HCT116 (cell line): ENCODE results near the gene KIFC1. TPM values are rescaled to one million over a fixed set of nuclear protein-coding genes. Genes with fewer than 3 reads are reported as not detected.
A peak's percentile ranks its signal among the peaks of the same experiment; 100 is the strongest.

Source experiments
- ATAC-seq: fragments of 200-7000 bp; cut with Tn5 transposase; 2 replicates; pipeline ENCODE4 v1.9.1; 2020; ENCODE audit warnings: mild to moderate bottlenecking, moderate library complexity
- BruUV-seq: library from RNA; stranded (reverse); fragments of 400-500 nt; replicated peaks from 2 replicates; lab custom pipeline; 2021; lab: Mats Ljungman, UMichigan
- CTCF ChIA-PET: fragments of 300-600 bp; sonication (Branson Sonifier 250); formaldehyde crosslinking; loops from one replicate; lab custom pipeline; 2021; ENCODE audit warnings: antibody characterized with exemption; lab: Charles Lee
- POLR2A ChIA-PET: fragments of 300-600, 350-600 bp; sonication (Branson Sonifier 250); formaldehyde crosslinking; loops from one replicate; lab custom pipeline; 2021; ENCODE audit warnings: antibody characterized with exemption; lab: Charles Lee
- RAD21 ChIA-PET, 2 experiments: fragments of 300-600 bp; sonication (Branson Sonifier 250); formaldehyde crosslinking; loops; one replicate each; lab custom pipeline; 2023; ENCODE audit warnings: low total read pairs in 2 of 2; ENCODE audit not compliant: uncharacterized antibody in 2 of 2, unreplicated experiment in 2 of 2, low non-redundant PET in 1 of 2; lab: Charles Lee
- DNase-seq: peaks from one replicate; pipeline ENCODE4 v3.0.0-alpha.2; 2010; ENCODE audit warnings: low read depth, low spot score
- H2AFZ ChIP-seq: fragments of 200-600 bp; shearing (Covaris generic), sonication (generic); 2 replicates; pipeline ENCODE4 v1.6.1; 2017; ENCODE audit warnings: low read depth, mixed run types, mixed read lengths, antibody characterized with exemption, low read length; ENCODE audit not compliant: poor library complexity, severe bottlenecking
- H3K27ac ChIP-seq: 2 replicates; pipeline ENCODE4 v1.5.1; 2012; ENCODE audit warnings: low read depth, low read length
- H3K27me3 ChIP-seq: fragments of 200-600 bp; sonication (generic); 2 replicates; pipeline ENCODE4 v1.6.1; 2016; ENCODE audit warnings: mixed run types, low read length, mixed read lengths; ENCODE audit not compliant: insufficient read depth
- H3K36me3 ChIP-seq, 2 experiments: fragments of 200-500 bp in 1 of 2; fragments of 200-600 bp in 1 of 2; sonication (Bioruptor generic) in 1 of 2; sonication (generic) in 1 of 2; 2 replicates each; pipeline versions ENCODE4 v1.5.1 to v1.6.1; 2014 to 2016; ENCODE audit warnings: low read length in 2 of 2, inconsistent platforms in 1 of 2, mixed read lengths in 1 of 2, mixed run types in 1 of 2; ENCODE audit not compliant: insufficient read depth in 2 of 2, control insufficient read depth in 1 of 2
- H3K4me1 ChIP-seq, 2 experiments: fragments of 200-600 bp in 1 of 2; sonication (generic) in 1 of 2; 2 replicates each; pipeline versions ENCODE4 v1.5.1 to v1.6.1; 2012 to 2017; ENCODE audit warnings: low read length in 2 of 2, inconsistent platforms in 1 of 2, mild to moderate bottlenecking in 1 of 2, mixed read lengths in 1 of 2, mixed run types in 1 of 2, moderate library complexity in 1 of 2; ENCODE audit not compliant: insufficient read depth in 2 of 2, control insufficient read depth in 1 of 2
- H3K4me2 ChIP-seq: fragments of 200-600 bp; sonication (generic); 2 replicates; pipeline ENCODE4 v1.6.1; 2017; ENCODE audit warnings: mixed run types, low read length, mixed read lengths
- H3K4me3 ChIP-seq, 2 experiments: fragments of 200-600 bp in 1 of 2; sonication (generic) in 1 of 2; replicated peaks in 1 of 2; 2 replicates each; pipeline ENCODE4 v1.5.1; 2011 to 2016; ENCODE audit warnings: low read length in 2 of 2, control low read depth in 1 of 2, low read depth in 1 of 2, mild to moderate bottlenecking in 1 of 2, mixed read lengths in 1 of 2, mixed run types in 1 of 2
- H3K79me2 ChIP-seq: fragments of 200-600 bp; sonication (generic); 2 replicates; pipeline ENCODE4 v1.6.1; 2017; ENCODE audit warnings: mild to moderate bottlenecking, mixed run types, low read length, moderate library complexity, mixed read lengths; ENCODE audit not compliant: insufficient read depth
- H3K9ac ChIP-seq: fragments of 200-600 bp; sonication (generic); 2 replicates; pipeline ENCODE4 v1.6.1; 2016; ENCODE audit warnings: low read length, mixed read lengths
- H3K9me2 ChIP-seq: fragments of 200-600 bp; sonication (generic), shearing (Covaris generic); 2 replicates; pipeline ENCODE4 v1.6.1; 2017; ENCODE audit warnings: mixed run types, mild to moderate bottlenecking, moderate library complexity; ENCODE audit not compliant: insufficient read depth
- H3K9me3 ChIP-seq, 2 experiments: fragments of 200-500 bp in 1 of 2; fragments of 200-600 bp in 1 of 2; sonication (Bioruptor generic) in 1 of 2; sonication (generic) in 1 of 2; 2 replicates each; pipeline ENCODE4 v1.6.1; 2014 to 2017; ENCODE audit warnings: low read length in 2 of 2, mixed read lengths in 2 of 2, inconsistent platforms in 1 of 2, low read depth in 1 of 2, mild to moderate bottlenecking in 1 of 2, mixed run types in 1 of 2, moderate library complexity in 1 of 2; ENCODE audit not compliant: control insufficient read depth in 1 of 2, insufficient read depth in 1 of 2
- H4K20me1 ChIP-seq: fragments of 200-600 bp; sonication (generic), shearing (Covaris generic); 2 replicates; pipeline ENCODE4 v1.6.1; 2017; ENCODE audit warnings: mixed run types, mild to moderate bottlenecking, moderate library complexity; ENCODE audit not compliant: insufficient read depth
- CEBPB ChIP-seq: IDR thresholded peaks from 2 replicates; pipeline ENCODE4 v1.6.1; 2012; ENCODE audit warnings: low read depth
- EZH2 ChIP-seq: fragments of 200-600 bp; sonication (generic); IDR thresholded peaks from 2 replicates; pipeline ENCODE4 v1.6.1; 2017; ENCODE audit warnings: antibody characterized with exemption, mixed run types
- SP1 ChIP-seq: IDR thresholded peaks from 2 replicates; pipeline ENCODE4 v1.6.1; 2012; ENCODE audit warnings: low read depth
- intact Hi-C: fragments of 100-400 bp; cut with micrococcal nuclease; formaldehyde crosslinking; loops from 2 replicates; pipeline ENCODE4 v1.10.0; 2022
- total RNA-seq: library from RNA; stranded (reverse); gene quantifications from one replicate; pipeline ENCODE4 v1.2.1, GENCODE V29; 2021; ENCODE audit not compliant: unreplicated experiment
- TF ChIP-seq, protein P1 (sequence below): IDR thresholded peaks from 2 replicates; pipeline ENCODE4 v1.6.1; 2012
- TF ChIP-seq, protein P2 (sequence below), 3 experiments: fragments of 200-600 bp in 1 of 3; sonication (generic) in 1 of 3; IDR thresholded peaks in 2 of 3; conservative IDR thresholded peaks in 1 of 3; 2 replicates each; pipeline ENCODE4 v1.5.1; 2012 to 2017; ENCODE audit warnings: low read depth in 2 of 3, low read length in 2 of 3, antibody characterized with exemption in 1 of 3, borderline replicate concordance in 1 of 3, control low read depth in 1 of 3, mild to moderate bottlenecking in 1 of 3, mixed read lengths in 1 of 3, mixed run types in 1 of 3, moderate library complexity in 1 of 3; ENCODE audit not compliant: insufficient read depth in 1 of 3
- TF ChIP-seq, protein P3 (sequence below): IDR thresholded peaks from 2 replicates; pipeline ENCODE4 v1.6.1; 2012

Gene KIFC1
- total RNA-seq, 1 experiment from 2014 or later = 84.7 TPM

DNA sequence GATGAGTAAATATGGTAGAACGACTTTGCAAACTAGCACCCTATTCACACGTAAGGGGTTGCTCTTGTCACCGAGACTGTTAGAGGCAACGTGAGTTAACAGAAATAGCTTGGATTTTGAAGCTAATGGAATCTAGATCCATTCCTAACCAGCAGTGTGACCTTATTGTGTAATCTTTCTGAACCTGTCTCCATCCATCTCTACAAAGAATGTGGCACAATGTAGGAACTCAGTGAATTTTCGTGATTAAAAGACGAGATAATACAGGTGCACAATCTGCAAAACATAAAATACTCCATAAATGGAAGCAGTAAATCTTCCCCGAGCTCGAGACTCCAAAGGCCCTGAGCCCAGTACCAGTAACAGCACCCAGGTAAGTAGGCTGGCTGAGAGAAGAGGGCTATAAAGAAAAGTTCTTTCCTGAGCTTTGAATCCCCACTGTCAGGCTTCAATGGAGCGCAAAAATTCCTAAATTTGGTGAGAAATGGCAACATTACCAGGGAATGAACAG, 801 bp upstream of the KIFC1 start:
- Histone ChIP-seq H3K4me2 (peak overlapping the region; percentile 45), H3K27ac (peak overlapping the region; percentile 87), H3K27me3 (no peaks in the 10 kb centered on the region), H3K36me3 (peaks cover 0 to 9% of the 10 kb centered on the region in 2 experiments; a peak in 1 of 4 replicates), H3K4me3 (peak overlapping the region; percentile 6 to 7; a peak in 3 of 4 replicates), H3K9me3 (no peaks in the 10 kb centered on the region), H3K9ac (peak overlapping the region; percentile 47), H4K20me1 (no peaks in the 10 kb centered on the region; the same call in 1 of the 2 replicates), H2AFZ (peak overlapping the region; percentile 3), H3K79me2 (peaks cover 41% of the 10 kb centered on the region), H3K4me1 (peaks cover 11 to 28% of the 10 kb centered on the region in 2 experiments), H3K9me2 (no peaks in the 10 kb centered on the region)
- no peak for ATAC-seq
- ChIA-PET POLR2A (interaction anchor here (1.0 kb wide), 1 partner anchor 19 kb away, joined by 3 read pairs; no protein-coding TSS in a partner anchor), CTCF (interaction anchor here (0.8 to 1.3 kb wide), 4 partner anchors 23 to 265 kb away, joined by 3 to 4 read pairs (median 3); partner anchors contain the start of gene CUTA), RAD21 (no interaction called here)
- TF ChIP-seq, protein P1, sequence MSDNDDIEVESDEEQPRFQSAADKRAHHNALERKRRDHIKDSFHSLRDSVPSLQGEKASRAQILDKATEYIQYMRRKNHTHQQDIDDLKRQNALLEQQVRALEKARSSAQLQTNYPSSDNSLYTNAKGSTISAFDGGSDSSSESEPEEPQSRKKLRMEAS = no peak
- no peak for TF ChIP-seq EZH2
- no peak for TF ChIP-seq SP1
- TF ChIP-seq, protein P2, sequence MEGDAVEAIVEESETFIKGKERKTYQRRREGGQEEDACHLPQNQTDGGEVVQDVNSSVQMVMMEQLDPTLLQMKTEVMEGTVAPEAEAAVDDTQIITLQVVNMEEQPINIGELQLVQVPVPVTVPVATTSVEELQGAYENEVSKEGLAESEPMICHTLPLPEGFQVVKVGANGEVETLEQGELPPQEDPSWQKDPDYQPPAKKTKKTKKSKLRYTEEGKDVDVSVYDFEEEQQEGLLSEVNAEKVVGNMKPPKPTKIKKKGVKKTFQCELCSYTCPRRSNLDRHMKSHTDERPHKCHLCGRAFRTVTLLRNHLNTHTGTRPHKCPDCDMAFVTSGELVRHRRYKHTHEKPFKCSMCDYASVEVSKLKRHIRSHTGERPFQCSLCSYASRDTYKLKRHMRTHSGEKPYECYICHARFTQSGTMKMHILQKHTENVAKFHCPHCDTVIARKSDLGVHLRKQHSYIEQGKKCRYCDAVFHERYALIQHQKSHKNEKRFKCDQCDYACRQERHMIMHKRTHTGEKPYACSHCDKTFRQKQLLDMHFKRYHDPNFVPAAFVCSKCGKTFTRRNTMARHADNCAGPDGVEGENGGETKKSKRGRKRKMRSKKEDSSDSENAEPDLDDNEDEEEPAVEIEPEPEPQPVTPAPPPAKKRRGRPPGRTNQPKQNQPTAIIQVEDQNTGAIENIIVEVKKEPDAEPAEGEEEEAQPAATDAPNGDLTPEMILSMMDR (IDR thresholded peaks at IDR 0.05 in 2 of 3, conservative IDR thresholded peaks at IDR 0.05 in 1 of 3; ENCODE audit: borderline replicate concordance in 1 of 3, insufficient read depth in 1 of 3, low read depth in 2 of 3, low read length in 2 of 3) = no peak
- TF ChIP-seq, protein P3, sequence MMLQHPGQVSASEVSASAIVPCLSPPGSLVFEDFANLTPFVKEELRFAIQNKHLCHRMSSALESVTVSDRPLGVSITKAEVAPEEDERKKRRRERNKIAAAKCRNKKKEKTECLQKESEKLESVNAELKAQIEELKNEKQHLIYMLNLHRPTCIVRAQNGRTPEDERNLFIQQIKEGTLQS = no peak
- no peak for TF ChIP-seq CEBPB
- TSS peak; percentile 96 for BruUV-seq
- intact Hi-C loops = loop anchor here (1.0 to 5.0 kb wide), 2 partner anchors 19 to 104 kb away; partner anchors contain the start of genes PFDN6 and WDR46
- DNase-seq = no peak
